ENCODE results near the gene FLNB.

- TF ChIP-seq CSRNP3 (CRISPR knock-in tag; IDR thresholded peaks at IDR 0.05): no peak
- TF ChIP-seq PATZ1 (CRISPR knock-in tag; IDR thresholded peaks at IDR 0.05; ENCODE audit: borderline replicate concordance): no peak
- no peak for TF ChIP-seq TSHZ2 (CRISPR knock-in tag; IDR thresholded peaks at IDR 0.05)
- no peak for TF ChIP-seq ARNTL (CRISPR knock-in tag; IDR thresholded peaks at IDR 0.05; ENCODE audit: borderline replicate concordance, low read depth)
Observed at GRCh38 chr3:58106640-58107039, 98.4 kb downstream of the FLNB start.

All from SK-N-SH treated with all-trans-retinoic acid at 6 μM for 48 hours (cell line).